Measurements from ENCODE around the gene MILR1.
"Not testable (repeated sequence)": the region's sequence is repeated elsewhere in the genome, so short reads cannot be mapped to it uniquely, and the experiment has no call there.

The MILR1 gene

GRCh38 chr17:64428406-64428805 lies 20.5 kb upstream of the MILR1 start:
- DNase-seq (ENCODE audit: low spot score): no peak

- not testable (repeated sequence) for DNase-seq (ENCODE audit: low spot score)
Observed at GRCh38 chr17:64430036-64430435, 18.9 kb upstream of the MILR1 start.

DNA sequence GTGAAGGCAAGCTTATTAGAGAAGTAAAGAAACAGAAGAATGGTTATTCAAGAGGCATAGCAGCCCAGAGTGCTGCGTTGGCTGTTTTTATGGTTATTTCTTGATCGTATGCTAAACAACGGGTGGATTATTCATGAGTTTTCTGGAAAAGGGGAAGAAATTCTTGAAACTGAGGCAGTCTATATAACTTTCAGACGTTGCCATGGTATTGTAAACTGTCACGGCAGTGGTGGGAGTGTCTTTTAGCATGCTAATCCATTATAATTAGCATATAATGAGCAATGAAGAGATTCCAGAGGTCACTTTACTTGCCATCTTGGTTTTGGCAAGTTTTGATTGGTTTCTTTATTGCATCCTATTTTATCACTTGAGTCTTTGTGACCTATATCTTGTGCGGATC lies 17.4 kb upstream of the MILR1 start:
- no peak for DNase-seq (ENCODE audit: low spot score)

DNA sequence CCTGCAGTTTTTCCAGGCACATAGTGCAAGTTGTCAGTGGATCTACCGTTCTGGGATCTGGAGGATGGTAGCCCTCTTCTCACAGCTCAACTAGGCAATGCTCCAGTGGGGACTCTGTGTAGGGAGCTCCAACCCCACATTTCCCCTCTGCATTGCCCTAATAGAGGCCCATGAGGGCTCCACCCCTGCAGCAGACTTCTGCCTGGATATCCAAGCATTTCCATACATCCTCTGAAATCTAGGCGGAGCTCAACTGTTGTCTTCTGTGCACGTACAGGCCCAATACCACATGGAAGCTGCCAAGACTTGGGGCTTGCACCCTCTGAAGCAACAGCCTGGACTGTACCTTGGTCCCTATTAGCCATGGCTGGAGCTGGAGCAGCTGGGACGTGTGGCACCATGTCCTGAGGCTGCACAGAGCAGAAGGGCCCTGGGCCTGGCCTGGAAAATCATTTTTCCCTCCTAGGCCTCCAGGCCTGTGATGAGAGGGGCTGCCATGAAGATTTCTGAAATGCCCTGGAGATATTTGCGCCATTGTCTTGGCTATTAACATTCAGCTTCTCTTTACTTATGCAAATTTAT lies 10.9 kb upstream of the MILR1 start:
- no peak for DNase-seq (ENCODE audit: low spot score)

DNA sequence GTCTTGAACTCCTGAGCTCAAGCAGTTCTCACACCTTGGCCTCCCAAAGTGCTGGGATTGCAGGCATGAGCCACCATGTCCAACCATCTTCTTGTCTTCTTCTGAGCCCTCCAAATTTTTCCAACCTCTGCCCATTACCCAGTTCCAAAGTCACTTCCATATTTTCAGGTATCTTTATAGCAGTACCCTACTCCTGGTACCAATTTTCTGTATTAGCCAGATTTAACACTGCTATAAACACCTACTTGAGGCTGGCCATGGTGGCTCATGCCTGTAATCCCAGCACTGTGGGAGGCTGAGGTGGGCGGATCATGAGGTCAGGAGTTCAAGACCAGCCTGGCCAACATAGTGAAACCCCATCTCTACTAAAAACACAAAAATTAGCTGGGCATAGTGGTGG lies 9.4 kb upstream of the MILR1 start:
- DNase-seq (ENCODE audit: low spot score): not testable (repeated sequence)

- DNase-seq (ENCODE audit: low spot score): no peak
Observed at GRCh38 chr17:64439956-64440355, 9.0 kb upstream of the MILR1 start.

- no peak for DNase-seq (ENCODE audit: low spot score)
Observed at GRCh38 chr17:64441772-64442540, 7.0 kb upstream of the MILR1 start.

DNA sequence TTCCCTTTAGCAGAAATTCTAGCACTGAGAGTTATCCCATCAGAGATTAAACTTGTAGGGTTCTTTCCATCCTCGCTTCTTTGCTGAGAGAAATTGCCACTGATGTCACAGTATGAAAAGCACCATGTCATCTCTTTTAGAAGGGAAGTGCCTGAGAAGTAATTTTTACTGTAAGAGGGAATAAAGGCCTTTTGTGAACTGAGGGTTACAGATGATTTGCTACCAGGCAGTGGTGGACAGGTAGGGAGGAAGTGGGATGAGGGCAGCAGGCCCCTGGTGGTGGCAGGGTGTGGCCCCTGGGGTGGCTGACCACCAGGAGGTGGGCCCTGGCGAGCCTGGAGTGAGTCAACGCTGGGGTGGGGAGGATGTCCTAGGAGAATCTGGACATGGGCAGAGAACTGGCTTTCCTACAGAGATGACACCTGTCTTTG lies 6.4 kb upstream of the MILR1 start:
- DNase-seq (ENCODE audit: low spot score): no peak

DNA sequence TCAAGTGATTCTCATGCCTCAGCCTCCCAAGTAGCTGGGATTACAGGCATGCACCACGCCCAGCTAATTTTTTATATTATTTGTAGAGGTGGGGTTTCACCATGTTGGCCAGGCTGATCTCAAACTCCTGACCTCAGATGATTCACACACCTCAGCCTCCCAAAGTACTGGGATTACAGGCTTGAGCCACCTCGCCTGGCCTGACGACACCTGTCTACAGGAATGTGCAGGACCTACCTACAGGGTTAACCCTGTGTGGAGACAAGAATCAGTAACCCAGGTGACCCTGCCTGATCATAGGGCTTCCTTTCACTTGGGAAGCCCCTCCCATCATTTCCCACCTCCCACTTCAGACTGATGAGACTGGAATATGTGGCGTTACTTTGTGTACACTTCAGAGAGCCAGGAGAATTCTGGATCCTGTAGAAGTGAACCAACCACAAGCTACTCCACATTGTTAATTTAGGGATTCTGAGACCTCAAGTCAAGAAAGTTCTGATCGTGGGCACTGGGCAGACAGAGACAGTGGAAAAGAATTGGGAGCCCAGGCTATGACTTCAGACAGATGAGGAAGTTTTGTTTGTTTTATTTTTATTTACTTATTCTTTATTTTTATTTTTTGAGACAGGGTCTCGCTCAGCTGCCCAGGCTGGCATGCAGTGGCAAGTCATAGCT lies 5.7 kb upstream of the MILR1 start:
- DNase-seq (ENCODE audit: low spot score): no peak

DNA sequence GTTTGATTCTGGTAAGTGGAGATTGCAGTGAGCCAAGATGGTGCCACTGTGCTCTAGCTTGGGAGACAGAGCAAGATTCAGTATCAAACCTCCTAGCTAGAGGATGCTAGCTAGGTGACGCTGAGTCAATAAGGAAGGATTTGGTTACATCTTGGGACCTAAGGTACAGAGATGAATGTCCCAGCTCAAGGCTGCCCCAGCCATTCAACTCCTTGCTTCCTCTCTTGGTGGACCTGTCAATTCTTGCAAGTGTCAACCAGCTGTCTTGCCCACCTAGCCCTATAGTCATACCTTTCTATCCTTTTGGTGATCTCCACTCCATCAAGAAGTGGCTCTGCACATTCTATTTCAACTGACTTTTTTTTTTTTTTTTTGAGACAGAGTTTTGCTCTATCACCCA lies 1.4 kb upstream of the MILR1 start:
- DNase-seq (ENCODE audit: low spot score): no peak

DNA sequence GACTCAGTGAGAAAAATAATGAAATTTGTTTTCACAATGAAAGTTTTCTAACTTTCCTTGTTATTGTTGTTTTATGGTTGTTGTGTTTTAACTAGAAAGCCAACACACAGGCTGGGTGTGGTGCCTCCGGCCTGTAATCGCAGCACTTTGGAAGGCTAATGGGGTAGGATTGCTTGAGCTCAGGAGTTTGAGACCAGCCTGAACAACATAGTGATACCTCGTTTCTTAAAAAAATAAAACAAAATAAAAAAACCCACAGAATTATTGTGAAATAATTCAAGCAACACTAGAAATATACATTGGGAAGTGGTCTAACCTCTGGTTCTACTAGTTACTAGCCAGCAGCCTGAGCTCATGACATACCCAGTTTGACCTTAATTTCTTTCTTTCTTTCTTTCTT lies 630 bp downstream of the MILR1 start:
- no peak for DNase-seq (ENCODE audit: low spot score)

DNA sequence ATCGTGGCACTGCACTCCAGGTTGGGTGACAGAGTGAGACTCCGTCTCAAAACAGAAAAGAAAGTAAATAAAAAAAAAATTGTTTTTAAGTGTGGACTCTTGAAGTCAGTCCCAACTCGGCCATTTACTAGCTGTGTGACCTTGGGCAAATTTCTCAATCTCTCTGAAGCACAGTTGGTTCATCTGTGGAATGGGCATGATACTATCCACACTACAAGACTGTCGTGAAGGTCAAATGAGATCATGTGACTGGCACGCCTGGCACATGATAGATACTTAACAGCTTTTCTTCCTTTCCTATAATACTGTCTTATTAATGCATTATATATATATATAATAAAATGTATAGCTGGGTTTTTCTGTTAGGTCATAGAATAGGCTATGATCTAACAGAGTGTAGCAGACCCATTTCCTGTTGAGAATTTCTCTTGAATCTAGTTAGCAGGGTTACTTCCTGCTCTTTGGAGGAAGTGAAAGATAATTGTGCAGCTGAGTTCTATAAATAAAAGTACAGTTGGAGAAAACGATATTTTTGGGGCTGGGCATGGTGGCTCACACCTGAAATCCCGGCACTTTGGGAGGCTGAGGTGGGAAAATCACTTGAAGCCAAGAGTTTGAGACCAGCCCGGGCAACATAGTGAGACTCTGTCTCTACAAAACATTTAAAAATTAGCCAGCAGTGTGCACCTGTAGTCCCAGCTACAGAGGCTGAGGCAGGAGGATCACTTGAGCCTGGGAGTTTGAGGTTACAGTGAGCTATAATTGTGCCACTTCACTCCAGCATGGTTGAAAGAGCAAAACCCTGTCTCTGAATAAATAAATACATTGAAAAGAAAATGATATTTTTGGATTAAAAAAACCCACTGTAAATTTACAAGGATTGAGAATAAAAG lies 7.3 kb downstream of the MILR1 start:
- no peak for DNase-seq (ENCODE audit: low spot score)

DNA sequence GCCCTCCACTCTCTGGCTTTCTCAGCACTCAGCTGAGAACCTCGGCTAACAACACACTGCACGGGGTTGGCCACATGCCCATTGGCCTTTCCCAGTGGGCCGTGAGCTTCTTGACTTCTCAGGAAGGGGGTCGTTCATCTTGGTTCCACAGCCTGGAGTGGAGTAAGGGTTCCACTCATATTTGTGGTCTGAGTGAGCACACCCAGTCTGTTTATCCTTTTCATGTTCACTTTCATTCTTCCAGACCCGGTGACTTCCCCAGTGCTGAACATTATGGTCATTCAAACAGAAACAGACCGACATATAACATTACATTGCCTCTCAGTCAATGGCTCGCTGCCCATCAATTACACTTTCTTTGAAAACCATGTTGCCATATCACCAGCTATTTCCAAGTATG lies 8.2 kb downstream of the MILR1 start:
- no peak for DNase-seq (ENCODE audit: low spot score)

DNA sequence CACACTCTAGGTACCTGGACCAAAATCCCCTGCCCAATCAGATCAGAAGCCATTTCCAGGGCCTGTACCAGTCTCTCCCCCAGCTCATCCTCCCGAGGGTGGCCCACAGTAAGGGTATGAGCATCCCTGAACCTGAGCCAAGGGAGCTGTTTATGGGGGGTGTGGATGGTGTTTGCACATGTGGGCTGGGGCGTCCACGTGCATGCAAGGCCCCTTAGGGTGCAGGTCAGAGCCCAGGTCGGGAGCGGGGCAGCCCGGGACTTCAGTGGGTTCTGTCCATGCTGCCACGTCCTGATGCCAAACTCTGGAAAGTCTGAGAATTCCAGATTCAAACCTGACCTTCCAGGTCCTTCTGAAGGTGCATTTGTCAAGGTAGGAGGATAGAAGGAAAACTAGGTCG lies 9.8 kb downstream of the MILR1 start:
- no peak for DNase-seq (ENCODE audit: low spot score)

- no peak for DNase-seq (ENCODE audit: low spot score)
Observed at GRCh38 chr17:64459284-64459747, 10.4 kb downstream of the MILR1 start.

GRCh38 chr17:64459818-64460217 lies 10.9 kb downstream of the MILR1 start:
- DNase-seq (ENCODE audit: low spot score): not testable (repeated sequence)

DNA sequence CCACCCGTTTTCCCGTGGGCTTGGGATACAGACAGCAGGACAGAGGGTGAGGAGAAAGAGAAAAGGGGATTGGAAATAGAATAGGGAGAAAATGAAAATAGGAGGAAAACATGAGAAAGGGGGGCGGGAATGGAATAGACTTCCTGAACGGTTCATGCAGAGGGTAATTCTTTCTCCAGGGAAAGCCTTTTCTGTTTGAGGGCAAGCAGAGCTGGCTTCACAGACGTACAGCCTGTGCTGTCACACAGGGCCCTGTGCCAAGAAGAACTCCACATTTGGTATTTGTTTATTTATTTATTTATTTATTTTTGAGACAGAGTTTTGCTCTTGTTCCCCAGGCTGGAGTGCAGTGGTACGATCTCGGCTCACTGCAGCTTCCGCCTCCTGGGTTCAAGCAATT lies 12.0 kb downstream of the MILR1 start:
- DNase-seq (ENCODE audit: low spot score): no peak

GRCh38 chr17:64461788-64462187 lies 12.9 kb downstream of the MILR1 start:
- no peak for DNase-seq (ENCODE audit: low spot score)

- DNase-seq (ENCODE audit: low spot score): no peak
Observed at GRCh38 chr17:64466019-64466735, 17.3 kb downstream of the MILR1 start.

DNA sequence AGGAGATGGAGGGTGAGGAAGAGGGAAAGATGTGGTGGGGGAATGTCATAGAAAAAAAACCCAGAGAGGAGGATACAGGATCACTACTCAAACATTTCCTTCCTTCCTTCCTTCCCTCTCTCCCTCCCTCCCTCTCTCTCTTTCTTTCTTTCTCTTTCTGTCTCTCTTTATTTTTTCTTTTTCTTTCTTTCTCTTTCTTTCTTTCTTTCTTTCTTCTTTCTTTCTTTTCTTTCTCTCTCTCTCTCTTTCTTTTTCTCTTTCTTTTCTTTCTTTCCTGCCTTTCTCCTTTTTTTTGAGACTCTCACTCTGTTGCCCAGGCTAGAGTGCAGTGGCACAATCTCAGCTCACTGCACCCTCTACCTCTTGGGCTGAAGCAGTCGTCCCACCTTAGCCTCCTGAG lies 17.9 kb downstream of the MILR1 start:
- DNase-seq (ENCODE audit: low spot score): not testable (repeated sequence)

DNA sequence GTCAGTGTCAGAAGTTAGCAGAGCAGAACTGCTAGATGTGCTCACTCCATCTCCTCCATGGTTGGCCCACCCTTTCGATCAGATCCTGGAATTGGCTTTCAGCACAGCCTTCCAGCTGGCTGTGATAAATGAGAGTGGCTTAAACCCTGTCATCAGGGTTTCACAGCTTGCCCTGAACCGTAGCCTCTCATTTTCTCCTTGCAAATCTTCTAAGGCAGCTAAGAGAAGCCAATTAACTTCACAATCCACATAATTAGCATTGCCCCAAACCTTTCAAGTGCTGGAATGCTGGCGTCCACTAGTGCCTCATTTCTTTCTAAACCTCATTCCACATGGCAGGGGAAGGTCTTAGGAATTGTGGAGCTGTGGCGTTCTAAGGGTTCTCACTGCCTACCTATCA lies 21.7 kb downstream of the MILR1 start:
- no peak for DNase-seq (ENCODE audit: low spot score)

- no peak for DNase-seq (ENCODE audit: low spot score)
Observed at GRCh38 chr17:64471440-64471839, 22.5 kb downstream of the MILR1 start.
